Heart left ventricle (tissue), 13 donors: ENCODE data around the gene PLD4.

Experiments
- POLR2A ChIP-seq, 2 donors: fragments of 450-650 bp; IDR thresholded peaks; one replicate each; pipeline ENCODE4 v1.6.1; 2017; ENCODE audit warnings: antibody characterized with exemption in 2 of 2, mild to moderate bottlenecking in 2 of 2, moderate library complexity in 2 of 2
- TF ChIP-seq, protein P1 (sequence below), 12 donors: fragments of 200-600 bp; sonication (generic) in 4 of 12; IDR thresholded peaks; one replicate each; pipeline versions ENCODE4 v1.5.0 to v1.8.0; 2018 to 2022; ENCODE audit warnings: antibody characterized with exemption in 12 of 12, mild to moderate bottlenecking in 5 of 12
- donor health status: ischemic (EF 13 %, LVEDD 7.1; RV severe dilation, severe dysfunction).
- donor health status: DM: no; HTN: yes; CAD: no.
- donor health status: DM: no; HTN: no; CAD: no.
- donor health status: ischemic (EF 25% LVEDD 6.9; RV normal size, moderate dysfunction).
- donor health status: ischemic (EF 25% LVEDD 5.7; RV mildly dilated, moderate dysfunction).
- donor health status: ischemic (EF 35%, LVEDD 5.7; RV mildly dilated, moderate dysfunction).
- donor health status: nonischemic (EF 11% LVEDD 7.7; RV severe dilation, severe dysfunction).
- donor health status: DM: yes; HTN: yes; CAD: no.
- donor health status: PGD.
- donor health status: ischemic (EF 29% LVEDD 5.4; RV normal size, mild dysfunction).
- donor health status: nonischemic (EF 23%, LVEDD 6.1; RV moderate dilation, normal function).

- TF ChIP-seq, protein P1, sequence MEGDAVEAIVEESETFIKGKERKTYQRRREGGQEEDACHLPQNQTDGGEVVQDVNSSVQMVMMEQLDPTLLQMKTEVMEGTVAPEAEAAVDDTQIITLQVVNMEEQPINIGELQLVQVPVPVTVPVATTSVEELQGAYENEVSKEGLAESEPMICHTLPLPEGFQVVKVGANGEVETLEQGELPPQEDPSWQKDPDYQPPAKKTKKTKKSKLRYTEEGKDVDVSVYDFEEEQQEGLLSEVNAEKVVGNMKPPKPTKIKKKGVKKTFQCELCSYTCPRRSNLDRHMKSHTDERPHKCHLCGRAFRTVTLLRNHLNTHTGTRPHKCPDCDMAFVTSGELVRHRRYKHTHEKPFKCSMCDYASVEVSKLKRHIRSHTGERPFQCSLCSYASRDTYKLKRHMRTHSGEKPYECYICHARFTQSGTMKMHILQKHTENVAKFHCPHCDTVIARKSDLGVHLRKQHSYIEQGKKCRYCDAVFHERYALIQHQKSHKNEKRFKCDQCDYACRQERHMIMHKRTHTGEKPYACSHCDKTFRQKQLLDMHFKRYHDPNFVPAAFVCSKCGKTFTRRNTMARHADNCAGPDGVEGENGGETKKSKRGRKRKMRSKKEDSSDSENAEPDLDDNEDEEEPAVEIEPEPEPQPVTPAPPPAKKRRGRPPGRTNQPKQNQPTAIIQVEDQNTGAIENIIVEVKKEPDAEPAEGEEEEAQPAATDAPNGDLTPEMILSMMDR (IDR thresholded peaks at IDR 0.05): no peak
- TF ChIP-seq POLR2A (IDR thresholded peaks at IDR 0.05): no peak
Measured at GRCh38 chr14:104885031-104885972, 39.4 kb upstream of the PLD4 start.
